PC-9 (cell line): ENCODE measurements around the gene ANO2.

Source experiments
- CTCF ChIP-seq: fragments of 200-600 bp; sonication (generic); conservative IDR thresholded peaks from 2 replicates; pipeline ENCODE4 v1.6.1; 2017; ENCODE audit warnings: mixed run types, antibody characterized with exemption, mild to moderate bottlenecking, moderate library complexity
- EZH2 ChIP-seq: fragments of 200-600 bp; sonication (generic); IDR thresholded peaks from 2 replicates; pipeline ENCODE4 v1.8.0; 2017; ENCODE audit warnings: antibody characterized with exemption, low read depth

DNA sequence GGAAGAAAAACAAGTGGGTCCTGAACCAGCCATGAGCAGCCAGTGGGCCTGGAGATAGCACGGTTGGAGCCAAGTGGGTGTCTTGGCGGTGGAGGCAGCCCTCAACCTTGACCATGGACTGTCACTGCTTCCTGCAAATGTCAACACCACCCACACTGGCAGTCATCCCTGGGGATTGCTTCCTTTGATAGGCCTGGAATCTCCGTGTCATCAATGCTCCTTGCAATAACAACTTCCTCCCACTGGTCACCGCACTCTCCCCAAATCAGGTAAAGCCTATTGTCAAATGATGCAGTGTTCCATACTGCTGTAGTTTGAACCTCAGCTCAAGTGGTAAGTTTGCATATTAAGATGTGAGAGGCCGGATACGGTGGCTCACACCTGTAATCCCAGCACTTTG is 384.0 kb downstream of the ANO2 start:
- TF ChIP-seq CTCF (no peak), EZH2 (no peak)
